Measurements from ENCODE around the gene C12orf54.

DNA sequence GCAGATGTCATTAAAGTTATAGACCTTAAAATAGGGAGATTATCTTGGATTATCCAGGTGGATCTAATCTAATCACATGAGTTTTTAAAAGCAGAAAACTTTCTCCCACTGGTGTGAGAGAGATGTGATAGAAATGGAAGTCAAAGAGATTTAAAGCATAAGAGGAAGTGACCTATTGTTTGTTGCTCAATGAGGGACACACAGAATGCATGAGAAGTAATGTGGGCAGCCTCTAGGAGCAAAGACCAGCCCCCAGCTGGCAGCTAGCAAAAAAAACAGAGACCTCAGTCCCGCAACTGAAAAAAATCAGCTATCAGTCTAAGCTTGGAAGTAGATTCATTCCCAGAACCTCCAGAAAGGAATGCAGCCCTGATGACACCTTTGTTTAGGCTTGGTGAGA lies 34.5 kb upstream of the C12orf54 start:
- TF ChIP-seq CHD1 (IDR thresholded peaks at IDR 0.05; ENCODE audit: low read depth, low read length) (no peak), ASH2L (IDR thresholded peaks at IDR 0.05; ENCODE audit: borderline replicate concordance, low read depth) (no peak), POLR2AphosphoS2 (IDR thresholded peaks at IDR 0.05; ENCODE audit: low read depth, low read length) (no peak), NFXL1 (IDR thresholded peaks at IDR 0.05; ENCODE audit: borderline replicate concordance) (no peak), TCF12 (IDR thresholded peaks at IDR 0.05; ENCODE audit: low read depth, low read length) (no peak), ESRRA (IDR thresholded peaks at IDR 0.05; ENCODE audit: low read length) (no peak), RB1 (IDR thresholded peaks at IDR 0.05; ENCODE audit: borderline replicate concordance) (no peak), CHD2 (IDR thresholded peaks at IDR 0.05; ENCODE audit: borderline replicate concordance, low read depth, low read length) (no peak), IRF4 (IDR thresholded peaks at IDR 0.05; ENCODE audit: low read depth, low read length) (no peak), JUNB (IDR thresholded peaks at IDR 0.05) (no peak), POLR2A (IDR thresholded peaks at IDR 0.05; ENCODE audit: low read depth, low read length) (no peak)
- TF ChIP-seq, protein P1, sequence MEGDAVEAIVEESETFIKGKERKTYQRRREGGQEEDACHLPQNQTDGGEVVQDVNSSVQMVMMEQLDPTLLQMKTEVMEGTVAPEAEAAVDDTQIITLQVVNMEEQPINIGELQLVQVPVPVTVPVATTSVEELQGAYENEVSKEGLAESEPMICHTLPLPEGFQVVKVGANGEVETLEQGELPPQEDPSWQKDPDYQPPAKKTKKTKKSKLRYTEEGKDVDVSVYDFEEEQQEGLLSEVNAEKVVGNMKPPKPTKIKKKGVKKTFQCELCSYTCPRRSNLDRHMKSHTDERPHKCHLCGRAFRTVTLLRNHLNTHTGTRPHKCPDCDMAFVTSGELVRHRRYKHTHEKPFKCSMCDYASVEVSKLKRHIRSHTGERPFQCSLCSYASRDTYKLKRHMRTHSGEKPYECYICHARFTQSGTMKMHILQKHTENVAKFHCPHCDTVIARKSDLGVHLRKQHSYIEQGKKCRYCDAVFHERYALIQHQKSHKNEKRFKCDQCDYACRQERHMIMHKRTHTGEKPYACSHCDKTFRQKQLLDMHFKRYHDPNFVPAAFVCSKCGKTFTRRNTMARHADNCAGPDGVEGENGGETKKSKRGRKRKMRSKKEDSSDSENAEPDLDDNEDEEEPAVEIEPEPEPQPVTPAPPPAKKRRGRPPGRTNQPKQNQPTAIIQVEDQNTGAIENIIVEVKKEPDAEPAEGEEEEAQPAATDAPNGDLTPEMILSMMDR (IDR thresholded peaks at IDR 0.05 in 2 of 3, conservative IDR thresholded peaks at IDR 0.05 in 1 of 3; ENCODE audit: control insufficient read depth in 2 of 3, extremely low read depth in 1 of 3, insufficient read depth in 1 of 3, low read depth in 3 of 3, low read length in 3 of 3), result no peak
- TF ChIP-seq, protein P2, sequence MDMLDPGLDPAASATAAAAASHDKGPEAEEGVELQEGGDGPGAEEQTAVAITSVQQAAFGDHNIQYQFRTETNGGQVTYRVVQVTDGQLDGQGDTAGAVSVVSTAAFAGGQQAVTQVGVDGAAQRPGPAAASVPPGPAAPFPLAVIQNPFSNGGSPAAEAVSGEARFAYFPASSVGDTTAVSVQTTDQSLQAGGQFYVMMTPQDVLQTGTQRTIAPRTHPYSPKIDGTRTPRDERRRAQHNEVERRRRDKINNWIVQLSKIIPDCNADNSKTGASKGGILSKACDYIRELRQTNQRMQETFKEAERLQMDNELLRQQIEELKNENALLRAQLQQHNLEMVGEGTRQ (IDR thresholded peaks at IDR 0.05; ENCODE audit: borderline replicate concordance, low read depth, low read length), result no peak
